MM.1S (cell line): ENCODE data around the gene SFTPB.

ENCODE experiments used
- EZH2 ChIP-seq: fragments of 300-600 bp; sonication (generic); optimal IDR thresholded peaks from 2 replicates; pipeline ENCODE3; 2017; ENCODE audit warnings: low read depth, mild to moderate bottlenecking, antibody characterized with exemption, low read length, mixed read lengths
- EZH2phosphoT487 ChIP-seq: fragments of 300-600 bp; sonication (generic); IDR thresholded peaks from 2 replicates; pipeline ENCODE4 v1.6.1; 2018; ENCODE audit warnings: antibody characterized with exemption, low read length
- TF ChIP-seq, protein P1 (sequence below): fragments of 300-600 bp; sonication (generic); IDR thresholded peaks from 2 replicates; pipeline ENCODE4 v1.5.1; 2016; ENCODE audit warnings: antibody characterized with exemption, low read length, mixed read lengths

DNA sequence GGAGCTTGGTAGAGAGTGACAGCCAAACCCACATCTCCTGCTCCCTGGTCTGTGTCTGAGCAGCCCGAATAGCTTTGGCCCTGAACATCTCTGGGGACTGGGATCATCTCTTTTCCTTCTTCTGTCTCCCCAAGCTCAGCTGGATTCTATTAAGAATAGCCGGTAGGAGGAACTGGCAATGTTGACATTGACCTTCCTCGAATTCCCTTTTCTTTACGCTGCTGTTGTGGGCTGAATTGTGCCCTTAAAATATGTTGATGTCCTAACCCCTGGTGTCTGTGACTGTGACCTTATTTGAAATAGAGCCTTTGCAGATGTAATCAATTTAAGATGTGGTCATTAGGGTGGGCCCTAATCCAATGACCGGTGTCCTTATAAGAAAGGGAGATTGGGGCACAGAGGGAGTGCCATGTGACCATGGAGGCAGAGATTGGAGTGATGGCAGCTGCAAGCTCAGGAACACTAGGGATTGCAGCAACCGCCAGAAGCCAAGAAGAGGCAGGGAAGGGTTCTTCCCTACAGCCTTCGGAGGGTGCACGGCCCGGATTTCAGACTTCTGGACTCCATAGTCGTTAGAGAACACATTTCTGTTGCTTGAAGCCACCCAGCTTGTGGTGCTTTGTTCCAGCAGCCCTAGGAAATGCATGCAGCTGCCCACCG is 5.8 kb upstream of the SFTPB start:
- TF ChIP-seq, protein P1, sequence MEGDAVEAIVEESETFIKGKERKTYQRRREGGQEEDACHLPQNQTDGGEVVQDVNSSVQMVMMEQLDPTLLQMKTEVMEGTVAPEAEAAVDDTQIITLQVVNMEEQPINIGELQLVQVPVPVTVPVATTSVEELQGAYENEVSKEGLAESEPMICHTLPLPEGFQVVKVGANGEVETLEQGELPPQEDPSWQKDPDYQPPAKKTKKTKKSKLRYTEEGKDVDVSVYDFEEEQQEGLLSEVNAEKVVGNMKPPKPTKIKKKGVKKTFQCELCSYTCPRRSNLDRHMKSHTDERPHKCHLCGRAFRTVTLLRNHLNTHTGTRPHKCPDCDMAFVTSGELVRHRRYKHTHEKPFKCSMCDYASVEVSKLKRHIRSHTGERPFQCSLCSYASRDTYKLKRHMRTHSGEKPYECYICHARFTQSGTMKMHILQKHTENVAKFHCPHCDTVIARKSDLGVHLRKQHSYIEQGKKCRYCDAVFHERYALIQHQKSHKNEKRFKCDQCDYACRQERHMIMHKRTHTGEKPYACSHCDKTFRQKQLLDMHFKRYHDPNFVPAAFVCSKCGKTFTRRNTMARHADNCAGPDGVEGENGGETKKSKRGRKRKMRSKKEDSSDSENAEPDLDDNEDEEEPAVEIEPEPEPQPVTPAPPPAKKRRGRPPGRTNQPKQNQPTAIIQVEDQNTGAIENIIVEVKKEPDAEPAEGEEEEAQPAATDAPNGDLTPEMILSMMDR: no peak
- no peak for TF ChIP-seq EZH2
- TF ChIP-seq EZH2phosphoT487: no peak
